ENCODE results near the gene CLEC14A. TPM values are rescaled to one million over a fixed set of nuclear protein-coding genes. Genes with fewer than 3 reads are reported as not detected.

CLEC14A gene
- total RNA-seq, 1 donor from 2014 or later = 0.17 TPM

DNA sequence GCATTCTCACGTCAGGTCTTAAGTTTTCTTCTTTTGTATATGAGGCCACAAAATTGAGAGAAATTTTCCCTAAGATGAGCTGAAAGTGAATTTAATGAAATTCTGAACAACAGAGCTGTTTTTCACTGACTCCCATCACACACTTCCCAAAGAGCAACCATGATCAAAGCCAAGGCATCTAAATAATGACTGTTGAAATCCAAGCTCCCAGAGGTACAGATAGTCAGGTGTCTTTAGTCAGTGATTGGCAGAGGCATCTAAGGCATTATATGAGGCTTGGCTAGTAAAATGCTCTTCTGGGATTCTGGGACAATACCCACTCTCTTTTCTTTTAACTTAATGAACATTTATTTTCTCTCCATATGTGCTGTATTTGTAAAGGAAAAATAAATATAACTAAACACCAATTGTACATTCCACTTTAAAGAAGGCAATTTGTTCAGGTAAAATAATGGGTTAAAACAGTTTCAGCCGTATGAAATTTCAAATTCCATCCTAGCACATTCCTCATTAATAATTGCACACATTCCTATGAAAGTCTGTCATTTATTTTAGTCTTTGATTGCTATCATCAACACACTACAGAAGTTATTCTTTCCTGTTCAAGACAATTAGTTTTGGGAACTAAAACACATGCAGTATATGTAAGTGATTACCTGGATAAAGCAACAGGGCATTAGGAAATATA lies 49.1 kb downstream of the CLEC14A start:
- H3K36me3 Mint-ChIP-seq (ENCODE audit: insufficient read depth) = no peaks in the 10 kb centered on the region
- no peak for DNase-seq (ENCODE audit: low spot score, unreplicated experiment)
- TF ChIP-seq, protein P1, sequence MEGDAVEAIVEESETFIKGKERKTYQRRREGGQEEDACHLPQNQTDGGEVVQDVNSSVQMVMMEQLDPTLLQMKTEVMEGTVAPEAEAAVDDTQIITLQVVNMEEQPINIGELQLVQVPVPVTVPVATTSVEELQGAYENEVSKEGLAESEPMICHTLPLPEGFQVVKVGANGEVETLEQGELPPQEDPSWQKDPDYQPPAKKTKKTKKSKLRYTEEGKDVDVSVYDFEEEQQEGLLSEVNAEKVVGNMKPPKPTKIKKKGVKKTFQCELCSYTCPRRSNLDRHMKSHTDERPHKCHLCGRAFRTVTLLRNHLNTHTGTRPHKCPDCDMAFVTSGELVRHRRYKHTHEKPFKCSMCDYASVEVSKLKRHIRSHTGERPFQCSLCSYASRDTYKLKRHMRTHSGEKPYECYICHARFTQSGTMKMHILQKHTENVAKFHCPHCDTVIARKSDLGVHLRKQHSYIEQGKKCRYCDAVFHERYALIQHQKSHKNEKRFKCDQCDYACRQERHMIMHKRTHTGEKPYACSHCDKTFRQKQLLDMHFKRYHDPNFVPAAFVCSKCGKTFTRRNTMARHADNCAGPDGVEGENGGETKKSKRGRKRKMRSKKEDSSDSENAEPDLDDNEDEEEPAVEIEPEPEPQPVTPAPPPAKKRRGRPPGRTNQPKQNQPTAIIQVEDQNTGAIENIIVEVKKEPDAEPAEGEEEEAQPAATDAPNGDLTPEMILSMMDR (IDR thresholded peaks at IDR 0.05; ENCODE audit: unreplicated experiment) = no peak
- no peak overlapping the region for H3K27ac Mint-ChIP-seq
- peaks cover 3% of the 10 kb centered on the region for H3K9me3 Mint-ChIP-seq (ENCODE audit: low read depth)
- H3K27me3 Mint-ChIP-seq = peaks cover 68% of the 10 kb centered on the region
- peaks cover 21% of the 10 kb centered on the region for H3K4me1 Mint-ChIP-seq (ENCODE audit: low read depth)
- H3K4me3 Mint-ChIP-seq (ENCODE audit: low read depth) = peak overlapping the region; percentile 82

DNA sequence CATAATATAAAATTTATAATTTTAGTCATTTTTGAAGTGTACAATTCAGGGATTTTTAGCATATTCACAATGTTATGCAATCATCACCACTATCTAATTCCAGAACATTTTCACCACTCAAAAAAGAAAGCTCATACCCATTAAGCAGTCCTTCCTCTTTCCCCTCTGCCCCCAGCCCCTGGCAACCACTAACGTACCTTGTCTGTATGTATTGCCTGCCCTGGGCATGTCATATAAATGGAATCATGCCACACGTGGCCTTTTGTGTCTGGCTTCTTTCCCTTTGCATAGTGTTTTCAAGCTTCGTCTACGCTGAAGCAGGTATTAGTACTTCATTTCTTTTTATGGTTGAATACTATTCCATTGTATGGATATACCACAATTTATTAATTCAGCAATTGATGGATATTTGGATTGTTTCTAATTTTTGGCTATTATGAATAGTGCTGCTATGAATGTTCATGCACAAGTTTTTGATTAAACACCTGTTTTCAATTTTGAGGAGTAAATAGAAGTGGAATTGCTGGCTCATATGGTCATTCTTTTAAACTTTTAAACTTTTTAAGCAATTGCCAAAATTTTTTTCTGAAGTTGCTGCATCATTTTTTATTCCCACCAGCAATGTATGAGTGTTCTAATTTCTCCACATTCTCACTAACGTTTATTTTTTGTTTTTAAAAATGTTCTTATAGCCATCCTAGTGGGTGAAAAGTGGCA lies 49.8 kb downstream of the CLEC14A start:
- Mint-ChIP-seq H3K27me3 (peaks cover 62% of the 10 kb centered on the region), H3K36me3 (ENCODE audit: insufficient read depth) (no peaks in the 10 kb centered on the region), H3K9me3 (ENCODE audit: low read depth) (peaks cover 3% of the 10 kb centered on the region), H3K4me3 (ENCODE audit: low read depth) (no peak overlapping the region), H3K27ac (no peak overlapping the region), H3K4me1 (ENCODE audit: low read depth) (peaks cover 20% of the 10 kb centered on the region)
- TF ChIP-seq, protein P1 (IDR thresholded peaks at IDR 0.05; ENCODE audit: unreplicated experiment) = no peak
- DNase-seq (ENCODE audit: low spot score, unreplicated experiment) = no peak

DNA sequence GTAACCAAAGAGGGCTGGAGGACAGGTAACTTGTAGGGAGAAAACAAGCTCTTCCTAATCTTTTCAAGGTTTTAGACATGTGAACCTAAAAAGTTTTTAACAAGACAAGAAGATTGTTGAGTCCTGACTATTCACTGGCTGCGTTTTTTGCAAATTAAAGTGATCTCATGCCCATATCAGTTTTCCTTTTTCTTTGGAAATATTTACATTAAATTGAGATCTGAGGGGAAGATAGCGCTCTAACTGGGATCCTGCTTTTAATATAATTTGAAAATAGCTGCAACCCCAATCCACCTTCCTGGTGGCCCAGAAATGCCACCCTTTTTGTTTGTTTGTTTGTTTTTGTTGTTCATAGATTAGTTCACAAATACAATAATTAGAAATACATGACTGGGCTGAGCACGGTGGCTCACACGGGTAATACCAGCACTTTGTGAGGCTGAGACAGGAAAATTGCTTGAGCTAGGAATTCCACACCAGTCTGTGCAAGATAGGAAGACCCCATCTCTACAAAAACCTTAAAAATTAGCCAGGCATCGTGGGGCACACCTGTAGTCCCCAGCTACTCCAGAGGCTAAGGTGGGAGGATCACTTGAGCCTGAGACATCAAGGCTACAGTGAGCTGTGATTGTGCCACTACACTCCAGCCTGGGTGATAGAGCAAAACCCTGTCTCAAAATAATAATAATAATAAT lies 50.6 kb downstream of the CLEC14A start:
- no peak overlapping the region for H3K27ac Mint-ChIP-seq
- no peaks in the 10 kb centered on the region for H3K36me3 Mint-ChIP-seq (ENCODE audit: insufficient read depth)
- no peak overlapping the region for H3K4me3 Mint-ChIP-seq (ENCODE audit: low read depth)
- peaks cover 53% of the 10 kb centered on the region for H3K27me3 Mint-ChIP-seq
- H3K4me1 Mint-ChIP-seq (ENCODE audit: low read depth) = peaks cover 16% of the 10 kb centered on the region
- TF ChIP-seq, protein P1 (IDR thresholded peaks at IDR 0.05; ENCODE audit: unreplicated experiment) = no peak
- H3K9me3 Mint-ChIP-seq (ENCODE audit: low read depth) = peaks cover 3% of the 10 kb centered on the region
- no peak for DNase-seq (ENCODE audit: low spot score, unreplicated experiment)

DNA sequence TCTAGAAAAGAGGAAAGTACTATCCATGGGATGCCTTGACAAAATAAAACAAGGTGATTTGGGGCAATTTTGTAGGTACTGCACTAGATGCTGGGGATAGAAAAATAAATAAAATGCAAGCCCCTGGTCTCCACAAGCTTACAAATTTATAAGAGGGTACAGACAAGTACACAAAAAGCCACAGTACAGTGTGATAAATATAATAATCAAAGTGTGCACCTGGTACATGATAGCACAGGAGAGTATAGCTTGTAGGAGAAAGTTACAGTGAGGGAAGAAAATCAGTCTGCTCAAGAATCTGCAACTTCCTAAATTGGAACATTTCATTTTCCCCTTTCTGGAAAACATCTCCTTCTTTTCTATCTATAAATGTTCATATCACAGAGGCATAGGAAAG lies 51.2 kb downstream of the CLEC14A start:
- Mint-ChIP-seq H3K4me3 (ENCODE audit: low read depth) (no peak overlapping the region), H3K4me1 (ENCODE audit: low read depth) (peaks cover 16% of the 10 kb centered on the region), H3K9me3 (ENCODE audit: low read depth) (peaks cover 3% of the 10 kb centered on the region), H3K27me3 (peaks cover 50% of the 10 kb centered on the region), H3K27ac (no peak overlapping the region), H3K36me3 (ENCODE audit: insufficient read depth) (no peaks in the 10 kb centered on the region)
- DNase-seq (ENCODE audit: low spot score, unreplicated experiment) = no peak
- TF ChIP-seq, protein P1 (IDR thresholded peaks at IDR 0.05; ENCODE audit: unreplicated experiment) = no peak

Other genes with a start within 250 kb of the CLEC14A start
- gene SSTR1, start 48.2 kb downstream of the CLEC14A start, total RNA-seq = 4.0 and 4.4 TPM in 2 replicates